Nephron (organoid): Measurements from ENCODE around the gene OGFR.
"Not testable (repeated sequence)": the region's sequence is repeated elsewhere in the genome, so short reads cannot be mapped to it uniquely, and the experiment has no call there.

Experiments used
- H3K27ac Mint-ChIP-seq, 3 experiments: 2 replicates each; pipeline ENCODE4 v1.8.0; 2020; ENCODE audit warnings: mixed read lengths in 3 of 3, mild to moderate bottlenecking in 2 of 3, moderate library complexity in 1 of 3
- H3K27me3 Mint-ChIP-seq: 2 replicates; pipeline ENCODE4 v1.8.0; 2021; ENCODE audit warnings: low read depth, mild to moderate bottlenecking, moderate library complexity, mixed read lengths
- H3K36me3 Mint-ChIP-seq: 2 replicates; pipeline ENCODE4 v1.8.0; 2020; ENCODE audit warnings: low read depth, mixed read lengths
- H3K4me1 Mint-ChIP-seq: 2 replicates; pipeline ENCODE4 v1.8.0; 2020; ENCODE audit warnings: mixed read lengths
- H3K4me3 Mint-ChIP-seq, 3 experiments: 2 replicates each; pipeline ENCODE4 v1.8.0; 2020; ENCODE audit warnings: mild to moderate bottlenecking in 3 of 3, mixed read lengths in 3 of 3, moderate library complexity in 2 of 3
- H3K9me3 Mint-ChIP-seq: 2 replicates; pipeline ENCODE4 v1.8.0; 2020; ENCODE audit warnings: mixed read lengths
- CTCF ChIP-seq, 3 experiments: fragments of 200-600 bp; sonication (generic); IDR thresholded peaks; one replicate each; pipeline ENCODE4 v1.5.0; 2021; ENCODE audit warnings: antibody characterized with exemption in 3 of 3; ENCODE audit not compliant: unreplicated experiment in 3 of 3

OGFR gene

GRCh38 chr20:62841705-62842212 is 37.1 kb downstream of the OGFR start:
- Mint-ChIP-seq H3K27ac (no peak overlapping the region), H3K4me3 (no peak overlapping the region), H3K4me1 (peaks cover 16% of the 10 kb centered on the region), H3K27me3 (no peaks in the 10 kb centered on the region), H3K9me3 (no peaks in the 10 kb centered on the region), H3K36me3 (peaks cover 12% of the 10 kb centered on the region)
- TF ChIP-seq CTCF (IDR thresholded peaks at IDR 0.05; ENCODE audit: unreplicated experiment in 3 of 3), result no peak

- Mint-ChIP-seq H3K27ac (no peak overlapping the region), H3K36me3 (peaks cover 16% of the 10 kb centered on the region), H3K4me3 (no peak overlapping the region), H3K27me3 (peaks cover 3% of the 10 kb centered on the region), H3K9me3 (no peaks in the 10 kb centered on the region), H3K4me1 (peaks cover 26% of the 10 kb centered on the region)
- TF ChIP-seq CTCF (IDR thresholded peaks at IDR 0.05; ENCODE audit: unreplicated experiment in 3 of 3), result no peak
These were observed 39.0 kb downstream of the OGFR start for GRCh38 chr20:62843656-62844055.

GRCh38 chr20:62844182-62844581 is 39.5 kb downstream of the OGFR start:
- Mint-ChIP-seq H3K9me3 (no peaks in the 10 kb centered on the region), H3K27ac (no peak overlapping the region), H3K36me3 (peaks cover 16% of the 10 kb centered on the region), H3K4me3 (no peak overlapping the region), H3K4me1 (peaks cover 26% of the 10 kb centered on the region), H3K27me3 (peaks cover 3% of the 10 kb centered on the region)
- no peak for TF ChIP-seq CTCF (IDR thresholded peaks at IDR 0.05; ENCODE audit: unreplicated experiment in 3 of 3)

- Mint-ChIP-seq H3K27ac (peak overlapping the region in 1 of 3 experiments; percentile 13), H3K9me3 (no peaks in the 10 kb centered on the region), H3K36me3 (peaks cover 20% of the 10 kb centered on the region), H3K4me1 (peaks cover 26% of the 10 kb centered on the region), H3K27me3 (peaks cover 3% of the 10 kb centered on the region), H3K4me3 (no peak overlapping the region)
- no peak for TF ChIP-seq CTCF (IDR thresholded peaks at IDR 0.05; ENCODE audit: unreplicated experiment in 3 of 3)
These were observed 41.0 kb downstream of the OGFR start for GRCh38 chr20:62845416-62846160.

GRCh38 chr20:62846166-62846890 is 41.7 kb downstream of the OGFR start:
- peaks cover 3% of the 10 kb centered on the region for H3K27me3 Mint-ChIP-seq
- no peak for TF ChIP-seq CTCF (IDR thresholded peaks at IDR 0.05; ENCODE audit: unreplicated experiment in 3 of 3)
- H3K9me3 Mint-ChIP-seq, result no peaks in the 10 kb centered on the region
- peak overlapping the region in 1 of 3 experiments; percentile 13 for H3K27ac Mint-ChIP-seq
- H3K36me3 Mint-ChIP-seq, result peaks cover 20% of the 10 kb centered on the region
- peaks cover 22% of the 10 kb centered on the region for H3K4me1 Mint-ChIP-seq
- H3K4me3 Mint-ChIP-seq, result no peak overlapping the region

GRCh38 chr20:62848917-62849316 is 44.3 kb downstream of the OGFR start:
- H3K4me3 Mint-ChIP-seq, H3K9me3 Mint-ChIP-seq, H3K27ac Mint-ChIP-seq, H3K27me3 Mint-ChIP-seq: not testable (repeated sequence)
- H3K36me3 Mint-ChIP-seq, result peaks cover 32% of the 10 kb centered on the region
- peaks cover 22% of the 10 kb centered on the region for H3K4me1 Mint-ChIP-seq
